ENCODE results near the gene MRFAP1L1. TPM values are rescaled to one million over a fixed set of nuclear protein-coding genes. Genes with fewer than 3 reads are reported as not detected.

The MRFAP1L1 gene
- total and polyA plus RNA-seq, 2 experiments from 2014 or later: 61.6 to 73.8 TPM

DNA sequence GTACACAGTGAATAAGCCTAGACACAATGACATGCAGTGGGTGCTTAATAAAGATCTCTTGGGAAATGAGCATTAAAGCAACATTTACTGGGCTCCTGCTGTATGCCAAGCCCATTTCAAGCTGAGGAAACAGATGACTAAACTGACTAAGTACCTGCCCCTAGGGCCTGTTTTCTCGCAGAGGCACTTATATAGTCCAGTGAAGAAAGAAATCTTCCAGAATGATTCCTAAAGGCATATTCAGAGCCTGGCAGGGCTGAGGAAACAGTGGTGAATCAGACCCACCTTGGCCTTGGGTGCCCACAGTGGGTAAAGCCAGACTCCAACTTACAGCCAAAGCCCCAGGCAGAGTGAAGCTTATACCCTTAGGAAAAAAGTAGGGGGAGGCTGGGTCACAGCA, 38.0 kb downstream of the MRFAP1L1 start:
- Histone ChIP-seq H3K27me3 (ENCODE audit: insufficient read depth) (no peaks in the 10 kb centered on the region), H3F3A (replicated peaks; ENCODE audit: low read depth) (no peaks in the 10 kb centered on the region), H3K9me2 (ENCODE audit: insufficient read depth) (no peaks in the 10 kb centered on the region), H2AFZ (no peak overlapping the region), H3K36me3 (ENCODE audit: insufficient read depth) (peaks cover 5% of the 10 kb centered on the region; the same call in 1 of the 2 replicates), H3K4me3 (no peak overlapping the region), H3K27ac (ENCODE audit: low read depth) (no peak overlapping the region), H4K20me1 (replicated peaks; ENCODE audit: insufficient read depth) (peaks cover 18% of the 10 kb centered on the region), H3K4me1 (ENCODE audit: insufficient read depth) (peaks cover 20% of the 10 kb centered on the region), H3K4me2 (no peak overlapping the region), H3K79me2 (replicated peaks; ENCODE audit: insufficient read depth) (peaks cover 23% of the 10 kb centered on the region)
- no peak for ATAC-seq
- Mint-ChIP-seq H3K27ac (no peak overlapping the region), H3K4me1 (peaks cover 26% of the 10 kb centered on the region), H3K36me3 (ENCODE audit: low read depth) (peaks cover 28% of the 10 kb centered on the region), H3K9me3 (peaks cover 5% of the 10 kb centered on the region; the same call in 2 of the 3 replicates), H3K4me3 (no peak overlapping the region), H3K27me3 (ENCODE audit: insufficient read depth, low read depth, poor library complexity) (peaks cover 17% of the 10 kb centered on the region)
- TF ChIP-seq, protein P1, sequence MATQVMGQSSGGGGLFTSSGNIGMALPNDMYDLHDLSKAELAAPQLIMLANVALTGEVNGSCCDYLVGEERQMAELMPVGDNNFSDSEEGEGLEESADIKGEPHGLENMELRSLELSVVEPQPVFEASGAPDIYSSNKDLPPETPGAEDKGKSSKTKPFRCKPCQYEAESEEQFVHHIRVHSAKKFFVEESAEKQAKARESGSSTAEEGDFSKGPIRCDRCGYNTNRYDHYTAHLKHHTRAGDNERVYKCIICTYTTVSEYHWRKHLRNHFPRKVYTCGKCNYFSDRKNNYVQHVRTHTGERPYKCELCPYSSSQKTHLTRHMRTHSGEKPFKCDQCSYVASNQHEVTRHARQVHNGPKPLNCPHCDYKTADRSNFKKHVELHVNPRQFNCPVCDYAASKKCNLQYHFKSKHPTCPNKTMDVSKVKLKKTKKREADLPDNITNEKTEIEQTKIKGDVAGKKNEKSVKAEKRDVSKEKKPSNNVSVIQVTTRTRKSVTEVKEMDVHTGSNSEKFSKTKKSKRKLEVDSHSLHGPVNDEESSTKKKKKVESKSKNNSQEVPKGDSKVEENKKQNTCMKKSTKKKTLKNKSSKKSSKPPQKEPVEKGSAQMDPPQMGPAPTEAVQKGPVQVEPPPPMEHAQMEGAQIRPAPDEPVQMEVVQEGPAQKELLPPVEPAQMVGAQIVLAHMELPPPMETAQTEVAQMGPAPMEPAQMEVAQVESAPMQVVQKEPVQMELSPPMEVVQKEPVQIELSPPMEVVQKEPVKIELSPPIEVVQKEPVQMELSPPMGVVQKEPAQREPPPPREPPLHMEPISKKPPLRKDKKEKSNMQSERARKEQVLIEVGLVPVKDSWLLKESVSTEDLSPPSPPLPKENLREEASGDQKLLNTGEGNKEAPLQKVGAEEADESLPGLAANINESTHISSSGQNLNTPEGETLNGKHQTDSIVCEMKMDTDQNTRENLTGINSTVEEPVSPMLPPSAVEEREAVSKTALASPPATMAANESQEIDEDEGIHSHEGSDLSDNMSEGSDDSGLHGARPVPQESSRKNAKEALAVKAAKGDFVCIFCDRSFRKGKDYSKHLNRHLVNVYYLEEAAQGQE (IDR thresholded peaks at IDR 0.05; ENCODE audit: unreplicated experiment): no peak
- TF ChIP-seq CREB1 (CRISPR knock-in tag; IDR thresholded peaks at IDR 0.05; ENCODE audit: low read depth) (no peak), POLR2AphosphoS5 (IDR thresholded peaks at IDR 0.05; ENCODE audit: low read depth) (no peak), NANOG (IDR thresholded peaks at IDR 0.05; ENCODE audit: borderline replicate concordance) (no peak), EZH2phosphoT487 (IDR thresholded peaks at IDR 0.05; ENCODE audit: unreplicated experiment) (no peak), STAT1 (IDR thresholded peaks at IDR 0.05; ENCODE audit: unreplicated experiment) (no peak), JUNB (IDR thresholded peaks at IDR 0.05; ENCODE audit: unreplicated experiment) (no peak), EZH2 (IDR thresholded peaks at IDR 0.05; ENCODE audit: low read depth, unreplicated experiment) (no peak), ZNF331 (CRISPR knock-in tag; IDR thresholded peaks at IDR 0.05; ENCODE audit: low read depth) (no peak), ZNF114 (CRISPR knock-in tag; IDR thresholded peaks at IDR 0.05) (no peak)
- TF ChIP-seq, protein P2, sequence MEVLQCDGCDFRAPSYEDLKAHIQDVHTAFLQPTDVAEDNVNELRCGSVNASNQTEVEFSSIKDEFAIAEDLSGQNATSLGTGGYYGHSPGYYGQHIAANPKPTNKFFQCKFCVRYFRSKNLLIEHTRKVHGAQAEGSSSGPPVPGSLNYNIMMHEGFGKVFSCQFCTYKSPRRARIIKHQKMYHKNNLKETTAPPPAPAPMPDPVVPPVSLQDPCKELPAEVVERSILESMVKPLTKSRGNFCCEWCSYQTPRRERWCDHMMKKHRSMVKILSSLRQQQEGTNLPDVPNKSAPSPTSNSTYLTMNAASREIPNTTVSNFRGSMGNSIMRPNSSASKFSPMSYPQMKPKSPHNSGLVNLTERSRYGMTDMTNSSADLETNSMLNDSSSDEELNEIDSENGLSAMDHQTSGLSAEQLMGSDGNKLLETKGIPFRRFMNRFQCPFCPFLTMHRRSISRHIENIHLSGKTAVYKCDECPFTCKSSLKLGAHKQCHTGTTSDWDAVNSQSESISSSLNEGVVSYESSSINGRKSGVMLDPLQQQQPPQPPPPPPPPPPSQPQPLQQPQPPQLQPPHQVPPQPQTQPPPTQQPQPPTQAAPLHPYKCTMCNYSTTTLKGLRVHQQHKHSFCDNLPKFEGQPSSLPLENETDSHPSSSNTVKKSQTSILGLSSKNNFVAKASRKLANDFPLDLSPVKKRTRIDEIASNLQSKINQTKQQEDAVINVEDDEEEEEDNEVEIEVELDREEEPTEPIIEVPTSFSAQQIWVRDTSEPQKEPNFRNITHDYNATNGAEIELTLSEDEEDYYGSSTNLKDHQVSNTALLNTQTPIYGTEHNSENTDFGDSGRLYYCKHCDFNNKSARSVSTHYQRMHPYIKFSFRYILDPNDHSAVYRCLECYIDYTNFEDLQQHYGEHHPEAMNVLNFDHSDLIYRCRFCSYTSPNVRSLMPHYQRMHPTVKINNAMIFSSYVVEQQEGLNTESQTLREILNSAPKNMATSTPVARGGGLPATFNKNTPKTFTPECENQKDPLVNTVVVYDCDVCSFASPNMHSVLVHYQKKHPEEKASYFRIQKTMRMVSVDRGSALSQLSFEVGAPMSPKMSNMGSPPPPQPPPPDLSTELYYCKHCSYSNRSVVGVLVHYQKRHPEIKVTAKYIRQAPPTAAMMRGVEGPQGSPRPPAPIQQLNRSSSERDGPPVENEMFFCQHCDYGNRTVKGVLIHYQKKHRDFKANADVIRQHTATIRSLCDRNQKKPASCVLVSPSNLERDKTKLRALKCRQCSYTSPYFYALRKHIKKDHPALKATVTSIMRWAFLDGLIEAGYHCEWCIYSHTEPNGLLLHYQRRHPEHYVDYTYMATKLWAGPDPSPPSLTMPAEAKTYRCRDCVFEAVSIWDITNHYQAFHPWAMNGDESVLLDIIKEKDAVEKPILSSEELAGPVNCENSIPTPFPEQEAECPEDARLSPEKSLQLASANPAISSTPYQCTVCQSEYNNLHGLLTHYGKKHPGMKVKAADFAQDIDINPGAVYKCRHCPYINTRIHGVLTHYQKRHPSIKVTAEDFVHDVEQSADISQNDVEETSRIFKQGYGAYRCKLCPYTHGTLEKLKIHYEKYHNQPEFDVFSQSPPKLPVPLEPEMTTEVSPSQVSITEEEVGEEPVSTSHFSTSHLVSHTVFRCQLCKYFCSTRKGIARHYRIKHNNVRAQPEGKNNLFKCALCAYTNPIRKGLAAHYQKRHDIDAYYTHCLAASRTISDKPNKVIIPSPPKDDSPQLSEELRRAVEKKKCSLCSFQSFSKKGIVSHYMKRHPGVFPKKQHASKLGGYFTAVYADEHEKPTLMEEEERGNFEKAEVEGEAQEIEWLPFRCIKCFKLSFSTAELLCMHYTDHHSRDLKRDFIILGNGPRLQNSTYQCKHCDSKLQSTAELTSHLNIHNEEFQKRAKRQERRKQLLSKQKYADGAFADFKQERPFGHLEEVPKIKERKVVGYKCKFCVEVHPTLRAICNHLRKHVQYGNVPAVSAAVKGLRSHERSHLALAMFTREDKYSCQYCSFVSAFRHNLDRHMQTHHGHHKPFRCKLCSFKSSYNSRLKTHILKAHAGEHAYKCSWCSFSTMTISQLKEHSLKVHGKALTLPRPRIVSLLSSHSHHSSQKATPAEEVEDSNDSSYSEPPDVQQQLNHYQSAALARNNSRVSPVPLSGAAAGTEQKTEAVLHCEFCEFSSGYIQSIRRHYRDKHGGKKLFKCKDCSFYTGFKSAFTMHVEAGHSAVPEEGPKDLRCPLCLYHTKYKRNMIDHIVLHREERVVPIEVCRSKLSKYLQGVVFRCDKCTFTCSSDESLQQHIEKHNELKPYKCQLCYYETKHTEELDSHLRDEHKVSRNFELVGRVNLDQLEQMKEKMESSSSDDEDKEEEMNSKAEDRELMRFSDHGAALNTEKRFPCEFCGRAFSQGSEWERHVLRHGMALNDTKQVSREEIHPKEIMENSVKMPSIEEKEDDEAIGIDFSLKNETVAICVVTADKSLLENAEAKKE (CRISPR knock-in tag; IDR thresholded peaks at IDR 0.05): no peak
- TF ChIP-seq, protein P3, sequence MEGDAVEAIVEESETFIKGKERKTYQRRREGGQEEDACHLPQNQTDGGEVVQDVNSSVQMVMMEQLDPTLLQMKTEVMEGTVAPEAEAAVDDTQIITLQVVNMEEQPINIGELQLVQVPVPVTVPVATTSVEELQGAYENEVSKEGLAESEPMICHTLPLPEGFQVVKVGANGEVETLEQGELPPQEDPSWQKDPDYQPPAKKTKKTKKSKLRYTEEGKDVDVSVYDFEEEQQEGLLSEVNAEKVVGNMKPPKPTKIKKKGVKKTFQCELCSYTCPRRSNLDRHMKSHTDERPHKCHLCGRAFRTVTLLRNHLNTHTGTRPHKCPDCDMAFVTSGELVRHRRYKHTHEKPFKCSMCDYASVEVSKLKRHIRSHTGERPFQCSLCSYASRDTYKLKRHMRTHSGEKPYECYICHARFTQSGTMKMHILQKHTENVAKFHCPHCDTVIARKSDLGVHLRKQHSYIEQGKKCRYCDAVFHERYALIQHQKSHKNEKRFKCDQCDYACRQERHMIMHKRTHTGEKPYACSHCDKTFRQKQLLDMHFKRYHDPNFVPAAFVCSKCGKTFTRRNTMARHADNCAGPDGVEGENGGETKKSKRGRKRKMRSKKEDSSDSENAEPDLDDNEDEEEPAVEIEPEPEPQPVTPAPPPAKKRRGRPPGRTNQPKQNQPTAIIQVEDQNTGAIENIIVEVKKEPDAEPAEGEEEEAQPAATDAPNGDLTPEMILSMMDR (conservative IDR thresholded peaks at IDR 0.05; ENCODE audit: low read depth in 2 of 2): no peak
- TF ChIP-seq, protein P4, sequence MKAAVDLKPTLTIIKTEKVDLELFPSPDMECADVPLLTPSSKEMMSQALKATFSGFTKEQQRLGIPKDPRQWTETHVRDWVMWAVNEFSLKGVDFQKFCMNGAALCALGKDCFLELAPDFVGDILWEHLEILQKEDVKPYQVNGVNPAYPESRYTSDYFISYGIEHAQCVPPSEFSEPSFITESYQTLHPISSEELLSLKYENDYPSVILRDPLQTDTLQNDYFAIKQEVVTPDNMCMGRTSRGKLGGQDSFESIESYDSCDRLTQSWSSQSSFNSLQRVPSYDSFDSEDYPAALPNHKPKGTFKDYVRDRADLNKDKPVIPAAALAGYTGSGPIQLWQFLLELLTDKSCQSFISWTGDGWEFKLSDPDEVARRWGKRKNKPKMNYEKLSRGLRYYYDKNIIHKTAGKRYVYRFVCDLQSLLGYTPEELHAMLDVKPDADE (IDR thresholded peaks at IDR 0.05): no peak
- DNase-seq (ENCODE audit: low spot score): no peak
